Pancreas (tissue), 10 donors: ENCODE data around the gene TRNT1. TPM values are rescaled to one million over a fixed set of nuclear protein-coding genes. Genes with fewer than 3 reads are reported as not detected.

Experiments
- ATAC-seq, 4 donors: fragments of 200-7000 bp; cut with Tn5 transposase; one replicate each; pipeline versions ENCODE4 v1.8.0 to v1.9.1; 2020; ENCODE audit warnings: mild to moderate bottlenecking in 4 of 4, moderate library complexity in 4 of 4
- DNase-seq, 6 donors: peaks; one replicate each; pipeline ENCODE4 v3.0.0-alpha.2; 2020
- FAIRE-seq: peaks from 2 replicates; lab custom pipeline; 2012; peaks lifted over from hg19 to GRCh38; lab: Jason Lieb, UNC
- H3K27ac ChIP-seq, 4 donors: fragments of 200-600 bp; sonication (generic); 1 replicate in 3 of 4; 2 replicates in 1 of 4; pipeline versions ENCODE4 v1.5.0 to v1.8.0; 2020
- H3K27me3 ChIP-seq, 4 donors: fragments of 200-600 bp; one replicate each; pipeline ENCODE4 v1.8.0; 2021
- H3K36me3 ChIP-seq, 3 donors: fragments of 200-600 bp; sonication (generic) in 1 of 3; one replicate each; pipeline versions ENCODE4 v1.5.0 to v1.8.0; 2020 to 2021
- H3K4me1 ChIP-seq, 3 donors: fragments of 200-600 bp; one replicate each; pipeline ENCODE4 v1.8.0; 2021
- H3K4me3 ChIP-seq, 4 donors: fragments of 200-600 bp; sonication (generic) in 2 of 4; one replicate each; pipeline versions ENCODE4 v1.5.0 to v1.8.0; 2020 to 2021
- H3K9me3 ChIP-seq, 4 donors: fragments of 200-600 bp; one replicate each; pipeline ENCODE4 v1.8.0; 2021
- WGBS, 2 donors: extraction: QIAGEN DNeasy Blood & Tissue Kit; methylation state at CpG; one replicate each; pipeline ENCODE4 v1.1.7; 2013; 5-methylcytosine and 5-hydroxymethylcytosine counted together
- intact Hi-C, 3 donors: fragments of 100-400 bp; cut with DNase I; formaldehyde crosslinking; loops; one replicate each; pipeline versions ENCODE4 v1.11.1 to v1.14.2; 2022
- polyA plus RNA-seq, 2 donors: library from polyadenylated mRNA; stranded (reverse); fragments of 200-250 nt; gene quantifications; one replicate each; pipeline ENCODE4 v1.2.3, GENCODE V29; 2013
- total RNA-seq, 6 donors: library from RNA; stranded (reverse); fragmentation: NEBNext Ultra II Directional in 4 of 6; extraction: Animal tissue kit (Norgen Biotek cat#: 25700) in 4 of 6; gene quantifications; one replicate each; pipeline versions ENCODE4 v1.2.1 to v1.2.4, GENCODE V29; 2021 to 2023
- TF ChIP-seq, protein P1 (sequence below), 4 donors: fragments of 200-600 bp; sonication (generic) in 3 of 4; IDR thresholded peaks; one replicate each; pipeline versions ENCODE4 v1.5.0 to v1.8.0; 2021; ENCODE audit warnings: antibody characterized with exemption in 4 of 4
- donor health status: healthy with polysubstance abuse.
- donor health status: DM: no; HTN: no; CAD: no; lungs with moderate emphysema.
- donor health status: DM: no; HTN: no; CAD: no.
- donor health status: control.
- donor health status: control.
- donor health status: Bipolar disorder and iron deficiency.
- donor health status: DM: yes; HTN: yes; CAD: no.
- donor health status: DM: no; HTN: no; CAD: no.
- donor health status: DM: no; HTN: no; CAD: no.
- donor health status: DM: yes; HTN: yes; CAD: no.

The TRNT1 gene
- total and polyA plus RNA-seq, 8 donors, result 7.6 to 11.5 (median 8.4) TPM

DNA sequence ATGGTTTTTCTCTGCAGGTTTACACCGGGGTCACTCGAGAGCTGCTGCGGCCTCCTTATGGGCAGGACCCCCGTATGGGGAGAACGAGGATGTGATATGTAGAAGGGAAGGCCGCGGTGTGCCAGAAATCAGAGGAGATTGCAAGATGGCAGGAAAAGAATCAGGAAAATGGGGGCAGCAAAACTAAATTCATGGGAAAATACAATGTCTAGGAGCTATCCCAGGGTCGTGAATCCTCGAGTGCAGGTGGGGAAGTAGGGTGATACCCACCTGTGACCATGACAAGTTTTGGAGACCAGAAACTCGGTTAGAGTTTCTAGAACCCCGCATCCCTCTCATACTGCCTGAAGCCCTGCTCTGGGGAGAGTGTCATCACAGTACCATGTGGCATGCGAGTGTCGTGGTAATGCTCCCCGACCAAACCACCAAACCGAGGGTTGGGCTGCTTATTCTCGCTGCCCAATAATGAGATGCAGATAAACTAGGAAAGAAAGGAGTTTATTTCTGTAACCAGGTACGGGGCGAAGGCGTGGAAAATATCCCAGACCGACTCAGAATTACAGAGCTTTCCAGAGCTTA, 781 bp downstream of the TRNT1 start:
- ATAC-seq (peak in 2 of 4 donors; percentile 4), FAIRE-seq (no peak), DNase-seq (no peak)
- WGBS, 2 donors, result 17 to 18% methylated on average over 20 of the region's 20 CpGs
- peak overlapping the region; percentile 83 to 94 (median 90) for H3K27ac ChIP-seq
- H3K4me3 ChIP-seq, result peak overlapping the region; percentile 61 to 100 (median 96)
- intact Hi-C loops, result no loop called here
- H3K9me3 ChIP-seq, result no peaks in the 10 kb centered on the region
- no peaks in the 10 kb centered on the region for H3K27me3 ChIP-seq
- TF ChIP-seq, protein P1, sequence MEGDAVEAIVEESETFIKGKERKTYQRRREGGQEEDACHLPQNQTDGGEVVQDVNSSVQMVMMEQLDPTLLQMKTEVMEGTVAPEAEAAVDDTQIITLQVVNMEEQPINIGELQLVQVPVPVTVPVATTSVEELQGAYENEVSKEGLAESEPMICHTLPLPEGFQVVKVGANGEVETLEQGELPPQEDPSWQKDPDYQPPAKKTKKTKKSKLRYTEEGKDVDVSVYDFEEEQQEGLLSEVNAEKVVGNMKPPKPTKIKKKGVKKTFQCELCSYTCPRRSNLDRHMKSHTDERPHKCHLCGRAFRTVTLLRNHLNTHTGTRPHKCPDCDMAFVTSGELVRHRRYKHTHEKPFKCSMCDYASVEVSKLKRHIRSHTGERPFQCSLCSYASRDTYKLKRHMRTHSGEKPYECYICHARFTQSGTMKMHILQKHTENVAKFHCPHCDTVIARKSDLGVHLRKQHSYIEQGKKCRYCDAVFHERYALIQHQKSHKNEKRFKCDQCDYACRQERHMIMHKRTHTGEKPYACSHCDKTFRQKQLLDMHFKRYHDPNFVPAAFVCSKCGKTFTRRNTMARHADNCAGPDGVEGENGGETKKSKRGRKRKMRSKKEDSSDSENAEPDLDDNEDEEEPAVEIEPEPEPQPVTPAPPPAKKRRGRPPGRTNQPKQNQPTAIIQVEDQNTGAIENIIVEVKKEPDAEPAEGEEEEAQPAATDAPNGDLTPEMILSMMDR (IDR thresholded peaks at IDR 0.05), result no peak
- H3K4me1 ChIP-seq, result peaks cover 0 to 7% (median 6%) of the 10 kb centered on the region in 3 donors
- H3K36me3 ChIP-seq, result peaks cover 0 to 18% (median 0%) of the 10 kb centered on the region in 3 donors

DNA sequence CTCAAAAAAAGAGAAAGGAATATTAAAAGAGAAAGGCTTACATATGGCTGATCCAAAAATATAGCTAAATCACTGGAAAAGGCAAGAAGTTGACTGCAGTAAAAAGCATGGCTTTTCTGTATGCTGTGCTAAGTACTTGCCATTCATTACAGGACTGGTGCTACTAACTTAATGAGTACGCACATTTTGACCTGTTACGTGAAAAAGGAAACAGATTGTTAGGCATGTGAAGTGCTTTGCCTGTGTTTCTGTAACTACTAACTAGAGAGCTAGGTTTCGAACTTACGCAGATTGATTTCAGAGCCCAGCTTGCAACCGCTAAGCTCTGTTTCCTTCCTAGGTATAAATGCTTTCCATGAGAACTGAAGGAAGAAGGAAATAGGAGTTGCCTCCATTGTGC, 2.8 kb downstream of the TRNT1 start:
- TF ChIP-seq, protein P1 (IDR thresholded peaks at IDR 0.05), result no peak
- 77 to 78% methylated on average over 5 of the region's 5 CpGs for WGBS, 2 donors
- H3K4me1 ChIP-seq, result peaks cover 0 to 9% (median 6%) of the 10 kb centered on the region in 3 donors

DNA sequence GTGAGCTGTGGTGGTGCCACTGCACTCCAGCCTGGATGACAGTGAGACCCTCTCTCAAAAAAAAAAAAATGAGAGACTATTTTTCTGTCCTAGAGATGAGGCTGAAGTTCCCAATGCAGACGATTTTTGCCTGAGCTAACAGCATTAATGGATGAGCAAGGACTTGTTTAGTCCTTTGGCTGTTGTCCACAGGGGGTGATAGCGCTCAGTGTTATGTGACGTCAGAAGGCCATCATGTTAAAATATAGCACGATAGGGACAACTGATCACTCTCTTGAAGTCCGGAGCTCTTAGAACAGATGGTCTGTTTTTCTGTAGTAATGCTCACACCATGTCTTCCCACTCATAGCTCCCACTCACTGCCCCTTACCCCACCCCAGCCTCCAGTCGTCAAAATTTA, 6.8 kb downstream of the TRNT1 start:
- Histone ChIP-seq H3K9me3 (no peaks in the 10 kb centered on the region), H3K27ac (no peak overlapping the region), H3K36me3 (peaks cover 0 to 24% (median 0%) of the 10 kb centered on the region in 3 donors), H3K4me1 (peaks cover 0 to 2% (median 0%) of the 10 kb centered on the region in 3 donors), H3K27me3 (no peaks in the 10 kb centered on the region), H3K4me3 (no peak overlapping the region)
- ATAC-seq, result no peak
- intact Hi-C loops, result no loop called here
- WGBS, 2 donors, result 77 to 89% methylated on average over 6 of the region's 6 CpGs
- TF ChIP-seq, protein P1 (IDR thresholded peaks at IDR 0.05), result no peak
- FAIRE-seq, result no peak
- no peak for DNase-seq

More for the DNA sequence above, 2.8 kb downstream of the TRNT1 start:
- FAIRE-seq, result no peak
- no peaks in the 10 kb centered on the region for H3K9me3 ChIP-seq
- no peak for ATAC-seq
- intact Hi-C loops, result no loop called here
- peaks cover 0 to 18% (median 0%) of the 10 kb centered on the region in 3 donors for H3K36me3 ChIP-seq
- H3K27me3 ChIP-seq, result no peaks in the 10 kb centered on the region
- no peak for DNase-seq
- H3K27ac ChIP-seq, result no peak overlapping the region
- H3K4me3 ChIP-seq, result no peak overlapping the region

DNA sequence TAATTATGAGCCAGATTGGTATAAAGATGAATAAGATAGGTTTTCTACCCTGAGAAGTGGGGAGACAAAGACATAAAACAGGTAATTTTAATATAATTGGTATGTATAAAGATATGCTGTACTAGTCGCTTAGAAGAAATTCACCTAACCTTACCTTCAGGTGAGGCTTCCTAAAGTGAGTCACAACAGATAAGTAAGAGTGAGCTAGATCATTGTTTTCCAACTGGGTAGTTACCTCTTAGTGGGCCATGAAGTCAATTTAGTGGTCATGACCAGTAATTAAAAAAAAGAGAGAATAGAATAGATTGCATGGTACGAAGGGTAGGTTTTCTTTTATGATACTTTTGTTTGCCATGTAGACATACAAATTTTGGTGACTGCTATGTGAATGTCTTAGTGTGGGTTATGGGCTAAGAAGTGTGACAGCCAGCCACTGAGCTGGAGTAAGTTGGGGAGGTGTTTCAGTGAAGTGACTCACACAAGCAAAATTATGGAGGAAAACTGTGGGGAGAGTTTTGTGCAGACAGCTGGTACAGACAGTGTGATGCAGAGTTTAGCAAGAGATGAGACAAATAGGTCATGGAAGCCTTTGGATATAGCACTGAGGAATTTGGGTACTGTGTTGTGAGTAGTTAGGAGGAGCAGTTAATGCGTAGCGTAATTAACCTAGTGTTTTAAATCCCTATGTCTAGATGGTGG, 8.2 kb downstream of the TRNT1 start:
- intact Hi-C loops, result no loop called here
- FAIRE-seq, result no peak

More for the DNA sequence above, 8.2 kb downstream of the TRNT1 start:
- 94 to 98% methylated on average over 4 of the region's 4 CpGs for WGBS, 2 donors
- H3K9me3 ChIP-seq, result no peaks in the 10 kb centered on the region
- H3K4me1 ChIP-seq, result peaks cover 0 to 2% (median 0%) of the 10 kb centered on the region in 3 donors
- no peak for ATAC-seq
- TF ChIP-seq, protein P1 (IDR thresholded peaks at IDR 0.05), result no peak
- peaks cover 0 to 13% (median 0%) of the 10 kb centered on the region in 3 donors for H3K36me3 ChIP-seq
- DNase-seq, result no peak
- H3K27me3 ChIP-seq, result no peaks in the 10 kb centered on the region
- no peak overlapping the region for H3K27ac ChIP-seq
- H3K4me3 ChIP-seq, result no peak overlapping the region
